Astrocyte of the hippocampus (primary cell): ENCODE data around the gene IL19.

Source experiments
- DNase-seq: peaks from one replicate; pipeline ENCODE4 v3.0.0; 2011; ENCODE audit warnings: low read depth, low spot score

IL19 gene

GRCh38 chr1:206856674-206857464, 86.3 kb downstream of the IL19 start:
- no peak for DNase-seq

GRCh38 chr1:206859082-206859521, 88.5 kb downstream of the IL19 start:
- DNase-seq, result no peak

DNA sequence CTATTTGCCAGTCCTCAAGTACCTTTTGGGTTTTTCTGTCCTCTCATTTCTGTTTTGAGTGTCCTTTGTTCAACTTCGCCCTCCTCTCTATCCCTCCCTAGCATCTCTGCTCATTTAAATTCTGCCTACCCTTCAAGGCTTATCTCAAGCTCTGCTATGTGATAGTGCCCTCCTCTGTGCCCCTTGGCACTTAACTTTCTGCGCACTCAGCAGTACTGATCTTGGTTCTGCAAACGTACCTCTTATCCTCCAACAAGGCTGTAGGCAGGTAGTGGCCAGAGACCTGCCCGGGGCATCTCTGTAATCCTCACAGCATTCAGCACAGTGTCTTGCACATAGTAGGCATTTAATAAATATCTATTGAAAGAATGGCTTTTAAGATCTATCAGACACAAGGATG, 89.6 kb downstream of the IL19 start:
- no peak for DNase-seq

GRCh38 chr1:206863266-206863665, 92.7 kb downstream of the IL19 start:
- DNase-seq, result no peak

DNA sequence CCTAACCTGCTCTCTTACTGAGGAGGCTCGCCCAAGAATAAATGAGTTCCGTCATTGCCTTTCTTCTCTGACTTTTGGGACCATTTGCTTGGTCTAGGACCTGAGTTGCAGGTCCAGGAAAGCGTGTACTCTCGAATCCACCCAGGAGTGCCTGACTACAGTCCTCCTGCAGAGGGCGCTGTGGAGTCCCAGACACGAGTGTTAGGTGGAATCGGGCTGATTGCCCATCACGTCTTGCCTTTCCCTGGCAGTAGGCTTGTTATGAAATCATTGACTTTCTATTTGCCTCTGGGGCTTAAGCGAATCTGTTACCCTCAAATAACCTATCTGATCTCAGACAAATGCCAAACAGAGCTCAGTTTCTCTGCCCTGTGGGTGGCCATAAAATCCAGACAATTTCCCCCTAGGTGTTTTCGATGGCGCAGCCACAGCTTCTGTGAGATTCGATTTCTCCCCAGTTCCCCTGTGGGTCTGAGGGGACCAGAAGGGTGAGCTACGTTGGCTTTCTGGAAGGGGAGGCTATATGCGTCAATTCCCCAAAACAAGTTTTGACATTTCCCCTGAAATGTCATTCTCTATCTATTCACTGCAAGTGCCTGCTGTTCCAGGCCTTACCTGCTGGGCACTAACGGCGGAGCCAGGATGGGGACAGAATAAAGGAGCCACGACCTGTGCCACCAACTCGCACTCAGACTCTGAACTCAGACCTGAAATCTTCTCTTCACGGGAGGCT, 94.5 kb downstream of the IL19 start, which contains the start of gene IL20:
IL20 (plus strand) TSS at position 685 of the 733 bp plus-strand sequence. CDS start 230 bp downstream, outside the sequence.
- DNase-seq, result peak; percentile 62

GRCh38 chr1:206866062-206866461, 95.5 kb downstream of the IL19 start:
- DNase-seq, result no peak

DNA sequence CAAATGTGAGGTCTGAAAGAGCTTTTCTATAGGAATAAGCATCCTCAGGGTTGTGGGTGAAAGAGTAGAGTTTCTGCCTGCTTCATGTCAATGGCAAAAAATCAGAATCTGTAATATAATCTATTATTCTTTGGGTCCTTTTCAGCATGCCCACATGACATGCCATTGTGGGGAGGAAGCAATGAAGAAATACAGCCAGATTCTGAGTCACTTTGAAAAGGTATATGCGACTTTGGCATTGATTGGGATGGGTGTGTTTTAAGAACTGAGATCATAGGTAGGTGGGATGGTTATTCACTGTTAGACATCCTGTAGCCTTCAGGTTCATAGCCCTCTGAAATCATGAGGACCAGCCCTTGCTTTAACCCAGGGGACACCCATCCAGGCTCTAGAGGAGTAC, 96.7 kb downstream of the IL19 start:
- no peak for DNase-seq

GRCh38 chr1:206867716-206868115, 97.1 kb downstream of the IL19 start:
- DNase-seq, result no peak

GRCh38 chr1:206868264-206868663, 97.7 kb downstream of the IL19 start:
- DNase-seq, result no peak

GRCh38 chr1:206872139-206872538, 101.6 kb downstream of the IL19 start:
- no peak for DNase-seq

DNA sequence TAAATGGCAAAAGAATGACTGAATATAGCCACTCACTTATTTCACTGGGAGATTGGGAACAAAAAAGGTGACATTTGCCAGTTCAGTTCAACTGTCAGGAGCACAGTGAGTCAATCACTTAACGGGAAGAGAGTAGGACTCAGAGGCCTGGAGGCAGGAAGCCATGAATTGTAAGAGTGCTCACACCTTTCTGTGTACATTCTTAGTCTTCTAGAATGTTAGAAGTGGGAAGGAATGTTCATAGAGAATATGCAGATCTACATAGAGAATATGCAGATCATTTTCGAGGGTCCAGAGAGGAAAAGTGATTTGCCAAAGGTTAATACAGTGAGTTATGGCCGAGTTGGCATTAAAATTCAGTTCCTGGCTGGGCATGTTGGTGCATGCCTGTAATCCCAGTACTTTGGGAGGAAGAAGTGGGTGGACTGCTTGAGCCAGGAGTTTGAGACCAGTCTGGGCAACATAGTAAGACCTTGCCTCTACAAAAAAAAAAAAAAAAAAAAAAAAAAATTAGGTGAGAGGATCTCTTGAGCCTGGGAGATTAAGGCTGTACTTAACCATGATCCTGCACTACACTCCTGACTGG, 103.1 kb downstream of the IL19 start:
- DNase-seq, result no peak

DNA sequence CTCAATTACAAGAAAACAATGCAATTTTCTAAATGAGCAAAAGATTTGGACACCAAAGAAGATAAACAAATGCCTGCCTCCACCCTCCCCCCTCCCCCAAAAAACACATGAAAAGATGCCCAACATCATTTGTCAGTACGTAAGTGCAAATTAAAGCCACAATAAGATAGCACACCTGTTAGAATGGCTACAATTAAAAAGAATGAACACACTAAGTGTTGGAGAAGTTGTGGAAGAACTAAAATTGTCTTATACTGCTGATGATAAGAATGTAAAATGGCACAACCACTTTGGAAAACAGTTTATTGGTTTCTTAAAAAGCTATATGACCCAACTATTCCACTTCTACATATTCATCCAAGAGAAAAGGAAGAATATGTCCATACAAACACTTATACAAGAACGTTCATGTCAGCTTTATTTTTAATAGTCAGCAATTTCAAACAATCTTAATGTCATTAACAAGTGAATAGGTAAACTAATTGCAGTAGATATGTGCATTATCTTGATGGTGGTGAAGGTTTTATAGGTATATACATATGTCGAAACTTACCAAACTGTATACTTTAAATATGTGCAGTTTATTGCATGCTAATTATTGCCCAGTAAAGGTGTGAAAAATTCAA, 105.3 kb downstream of the IL19 start:
- no peak for DNase-seq

DNA sequence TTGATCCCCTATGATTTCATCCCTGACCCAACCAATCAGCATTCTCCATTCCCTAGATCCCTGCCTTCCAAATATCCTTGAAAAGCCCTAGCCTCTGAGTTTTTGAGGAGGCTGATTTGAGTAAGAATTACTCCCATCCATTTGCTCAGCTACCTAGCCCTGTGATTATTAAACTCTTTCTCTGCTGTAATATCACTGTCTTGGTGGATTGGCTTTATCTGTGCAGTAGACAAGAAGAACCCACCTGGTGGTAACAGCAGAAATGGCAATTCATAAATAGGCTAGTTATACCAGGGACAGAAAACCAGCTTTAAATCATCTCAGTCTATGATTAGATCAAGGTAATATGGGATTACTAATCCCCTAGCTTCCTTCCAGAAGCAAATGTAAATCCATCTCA, 107.9 kb downstream of the IL19 start:
- DNase-seq, result no peak

DNA sequence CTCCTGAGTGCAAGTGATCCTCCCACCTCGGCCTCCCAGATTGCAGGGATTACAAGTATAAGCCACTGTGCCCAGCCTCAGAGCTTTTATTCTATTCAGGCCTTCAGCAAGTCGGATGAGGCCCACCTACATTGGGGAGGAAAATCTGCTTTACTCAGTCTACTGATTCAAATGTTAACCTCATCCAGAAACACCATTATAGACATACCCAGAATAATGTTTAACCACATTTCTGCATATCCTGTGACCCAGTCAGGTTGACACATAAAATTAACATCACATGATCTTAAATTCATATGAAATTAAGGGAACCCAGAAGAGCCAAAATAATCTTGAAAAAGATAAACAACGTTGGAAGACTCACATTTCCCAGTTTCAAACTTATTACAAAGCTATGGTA, 109.7 kb downstream of the IL19 start:
- no peak for DNase-seq

GRCh38 chr1:206882555-206882954, 112.0 kb downstream of the IL19 start:
- DNase-seq, result no peak

- no peak for DNase-seq
These were observed 112.6 kb downstream of the IL19 start for GRCh38 chr1:206883160-206883559.

DNA sequence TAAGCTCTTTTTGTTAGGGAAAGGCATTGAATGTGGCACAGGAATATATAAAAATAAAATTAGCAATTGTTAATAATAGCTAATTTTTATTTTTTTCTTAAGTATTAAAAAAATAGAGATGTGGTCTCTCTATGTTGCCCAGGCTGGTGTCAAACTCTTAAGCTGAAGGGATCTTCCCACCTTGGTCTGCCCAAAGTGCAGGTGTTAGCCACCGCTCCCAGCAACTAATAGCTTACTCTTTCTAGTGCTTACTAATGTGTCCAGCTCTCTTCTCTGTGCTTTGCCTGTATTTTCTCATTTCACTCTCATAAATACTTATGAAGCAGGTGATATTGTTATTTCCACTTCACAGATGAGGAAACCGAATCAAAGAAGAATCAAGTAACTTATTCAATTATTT, 113.3 kb downstream of the IL19 start:
- DNase-seq, result no peak

DNA sequence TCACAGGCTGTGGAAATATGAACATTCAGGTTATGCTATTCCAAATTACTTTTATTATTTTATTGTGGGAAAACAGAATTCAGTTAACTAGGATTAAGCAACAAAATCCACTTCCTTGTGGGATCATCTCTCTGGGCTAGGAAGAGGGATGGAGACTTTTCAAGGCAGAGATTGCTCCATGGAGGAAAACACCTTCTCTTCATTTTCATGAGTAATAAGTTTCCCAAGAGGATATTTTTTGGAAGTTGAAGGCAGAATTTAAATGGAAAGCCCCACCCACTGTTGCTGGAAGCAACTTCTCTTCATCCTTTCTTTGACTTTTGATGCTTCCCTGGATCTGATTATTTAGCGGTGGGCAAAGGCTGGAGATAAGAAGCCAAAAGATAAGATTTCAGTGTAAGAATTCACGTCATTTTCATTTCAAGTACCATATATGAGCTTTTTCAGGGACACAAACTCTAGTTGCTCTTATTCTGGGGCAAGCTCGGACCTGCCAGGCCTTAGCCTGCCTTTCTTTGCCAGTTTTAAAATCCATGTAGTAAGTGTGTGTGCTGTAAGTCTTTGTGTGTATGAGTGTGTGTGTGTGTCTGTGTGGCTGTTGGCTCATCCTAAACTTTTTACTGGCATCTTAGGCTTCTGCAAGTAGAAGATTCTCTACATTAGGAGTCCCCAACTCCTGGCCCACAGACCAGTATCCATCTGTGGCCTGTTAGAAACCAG, 114.9 kb downstream of the IL19 start:
- DNase-seq, result no peak

DNA sequence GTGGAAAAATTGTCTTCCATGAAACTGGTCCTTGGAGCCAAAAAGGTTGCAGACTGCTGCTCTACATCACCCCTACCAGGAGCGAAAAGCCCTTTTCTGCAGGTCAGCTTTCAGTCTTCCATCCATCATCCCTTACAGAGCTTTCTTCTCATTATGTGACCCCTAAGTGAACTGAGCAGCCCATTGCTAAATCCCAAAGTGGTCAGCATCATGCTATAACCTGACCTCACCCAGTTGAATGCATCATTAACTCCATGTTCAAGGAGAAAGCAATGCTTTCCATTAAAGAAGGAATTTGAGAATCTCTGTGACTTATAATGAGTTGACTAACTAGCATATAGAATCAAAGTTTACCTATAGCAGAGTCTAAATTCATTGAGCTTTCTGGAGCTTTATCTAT, 116.3 kb downstream of the IL19 start:
- DNase-seq, result no peak

GRCh38 chr1:206887701-206888100, 117.1 kb downstream of the IL19 start:
- DNase-seq, result no peak
